HG02571 (cell line): ENCODE measurements around the gene RNF167.

ENCODE experiments used
- ATAC-seq: cut with Tn5 transposase; IDR thresholded peaks from one replicate; pipeline ENCODE4 v1.9.1; 2021; ENCODE audit warnings: mild to moderate bottlenecking, moderate library complexity; ENCODE audit not compliant: unreplicated experiment

The RNF167 gene

DNA sequence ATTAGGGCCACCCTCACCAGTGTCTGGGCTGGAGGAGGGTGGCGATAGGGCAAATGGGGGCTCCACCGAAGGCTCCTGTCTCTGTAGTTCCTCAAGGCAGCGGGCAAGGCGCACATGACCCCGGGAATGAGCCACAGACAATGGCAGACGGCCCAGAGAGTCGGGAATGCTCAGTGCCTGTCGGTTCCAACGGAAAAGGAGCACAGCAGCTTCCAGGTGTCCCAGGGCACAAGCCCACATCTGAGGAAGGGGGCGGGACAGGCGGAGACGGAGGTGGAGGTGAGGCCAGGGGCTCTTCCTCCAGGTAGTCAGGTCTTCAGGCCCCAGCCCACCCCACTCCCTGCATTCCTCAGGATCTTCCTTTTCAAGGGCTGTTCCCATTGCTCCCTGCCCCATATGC lies 32.7 kb downstream of the RNF167 start:
- no peak for ATAC-seq

DNA sequence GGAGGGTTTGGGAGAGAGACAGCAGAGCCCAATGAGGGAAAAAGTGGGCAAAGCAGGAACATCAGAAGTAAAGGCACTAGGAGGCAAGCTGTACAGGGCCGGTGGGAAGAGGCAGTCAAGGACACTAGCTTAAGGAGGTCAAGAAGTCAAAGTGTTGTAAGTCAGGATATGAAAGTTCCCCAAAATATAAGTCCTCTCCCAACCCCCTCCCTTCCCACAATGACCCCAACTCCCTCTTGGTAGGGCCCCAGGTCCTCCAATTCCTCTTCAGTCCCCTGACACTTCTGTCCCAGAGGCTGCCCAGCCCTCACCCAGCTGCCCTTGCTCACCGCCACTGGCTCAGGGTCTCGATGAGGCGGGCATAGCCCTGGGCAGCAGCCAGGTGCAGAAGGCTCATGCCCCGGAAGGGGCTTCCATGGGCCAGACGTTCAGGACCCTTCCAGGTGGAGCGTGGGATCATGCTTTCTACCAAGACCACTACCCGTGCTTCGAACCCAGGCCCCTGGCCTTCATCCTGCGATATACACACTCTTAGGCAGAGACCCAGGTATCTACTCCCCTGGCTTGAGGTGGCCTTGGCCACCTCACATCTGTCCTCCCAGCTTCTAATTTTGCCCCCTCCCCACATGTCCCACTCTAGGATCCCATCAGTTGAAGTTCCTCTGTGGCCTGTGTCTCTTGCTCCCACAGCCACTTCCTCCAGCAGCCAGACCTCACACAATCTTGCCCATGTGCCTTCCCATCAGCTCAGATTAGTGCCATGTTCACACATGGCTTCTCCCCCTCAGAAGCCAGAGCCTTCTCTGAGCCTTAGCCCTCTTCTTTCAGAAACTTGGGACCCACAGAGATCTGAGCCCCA lies 33.4 kb downstream of the RNF167 start:
- no peak for ATAC-seq

DNA sequence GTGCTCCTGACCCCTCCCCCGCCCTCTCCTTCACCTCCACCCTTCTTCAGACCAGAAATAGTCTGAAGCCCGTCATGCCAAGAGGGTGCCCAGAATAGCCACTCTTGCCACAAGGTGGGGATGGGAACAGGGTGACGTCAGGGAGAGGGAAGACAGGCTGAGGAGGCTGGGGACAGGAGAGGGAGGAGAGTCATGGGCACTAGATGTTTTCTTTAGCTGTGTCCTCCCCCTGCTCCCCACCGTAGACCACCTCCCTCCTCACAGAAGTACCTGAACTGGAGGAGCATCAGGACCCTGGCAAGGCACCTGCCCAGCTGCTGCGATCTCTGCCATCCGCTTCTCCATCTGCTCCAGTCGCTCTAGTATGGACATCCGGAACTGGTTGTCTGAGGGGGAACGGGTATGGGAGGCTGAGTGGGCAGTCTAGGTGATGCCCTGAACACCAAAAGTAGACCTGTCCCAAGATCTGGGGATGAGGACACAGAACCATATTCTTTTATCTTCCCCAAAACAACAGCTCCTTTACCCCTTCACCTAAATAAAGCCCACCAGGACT lies 34.1 kb downstream of the RNF167 start:
- ATAC-seq: no peak

DNA sequence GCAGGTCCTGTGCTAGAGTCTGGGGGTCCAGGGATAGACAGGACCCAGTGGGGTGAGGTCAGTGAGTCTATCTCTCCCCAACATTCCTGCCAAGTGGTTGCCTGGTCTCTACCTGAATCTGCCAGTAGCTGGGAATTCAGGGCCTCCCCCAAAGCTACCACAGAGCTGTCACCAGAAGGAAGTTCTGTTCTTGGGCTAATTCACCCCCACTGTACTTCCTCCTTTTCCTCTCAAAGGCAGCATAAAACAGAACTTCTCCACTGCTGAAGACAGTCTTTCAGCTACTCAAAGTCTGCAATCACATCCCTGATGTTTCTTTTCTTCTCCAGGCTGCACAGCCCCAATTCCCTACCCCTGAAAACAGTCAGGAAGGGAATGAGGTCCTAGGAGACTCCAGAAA lies 38.7 kb downstream of the RNF167 start:
- no peak for ATAC-seq

DNA sequence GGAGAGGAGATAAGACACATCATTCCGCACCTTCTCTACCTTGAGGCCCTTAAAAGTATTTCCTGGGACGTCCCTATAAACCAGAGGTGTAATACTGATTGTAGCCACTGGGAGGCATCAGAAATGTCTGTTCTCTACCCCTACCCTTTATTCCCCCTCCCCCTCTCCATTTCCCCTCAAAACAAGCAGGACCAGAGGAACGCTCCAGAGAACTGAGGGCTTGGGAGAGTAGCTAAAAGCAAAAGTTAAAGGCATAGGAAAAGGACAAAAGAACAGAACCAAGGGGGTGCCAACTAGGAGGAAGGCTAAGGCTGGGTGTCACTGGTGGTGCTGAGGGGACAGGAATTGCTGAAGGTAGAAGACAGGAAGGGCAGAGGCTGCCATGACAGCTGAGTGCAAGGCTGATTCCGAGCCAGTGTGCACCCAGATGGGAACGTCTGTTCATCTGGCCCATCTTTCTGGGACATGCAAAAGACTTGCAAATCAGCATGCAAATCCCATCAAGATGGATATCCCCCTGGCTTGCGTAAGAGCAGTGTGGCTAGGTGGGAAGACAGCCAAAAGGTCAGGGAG lies 40.7 kb downstream of the RNF167 start:
- no peak for ATAC-seq

DNA sequence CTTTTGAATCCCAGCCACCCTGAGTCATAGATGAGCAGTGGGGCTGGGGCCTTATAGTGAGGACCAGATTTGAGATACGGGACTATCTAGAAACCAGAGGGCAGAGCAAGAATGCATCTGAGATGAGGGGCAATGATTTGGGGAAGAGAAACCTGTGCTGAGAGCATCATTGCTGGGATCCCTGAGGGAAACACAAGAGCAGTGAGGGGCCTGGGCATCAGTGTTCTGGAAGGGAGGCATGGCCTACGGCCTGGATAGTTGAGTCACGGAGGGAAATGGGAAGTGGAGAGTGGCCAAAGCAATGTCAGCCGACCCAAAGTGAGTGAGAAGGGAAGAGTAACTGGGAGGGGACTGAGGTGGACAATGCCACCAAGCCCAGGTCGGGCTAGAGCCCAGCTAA lies 42.2 kb downstream of the RNF167 start:
- no peak for ATAC-seq

DNA sequence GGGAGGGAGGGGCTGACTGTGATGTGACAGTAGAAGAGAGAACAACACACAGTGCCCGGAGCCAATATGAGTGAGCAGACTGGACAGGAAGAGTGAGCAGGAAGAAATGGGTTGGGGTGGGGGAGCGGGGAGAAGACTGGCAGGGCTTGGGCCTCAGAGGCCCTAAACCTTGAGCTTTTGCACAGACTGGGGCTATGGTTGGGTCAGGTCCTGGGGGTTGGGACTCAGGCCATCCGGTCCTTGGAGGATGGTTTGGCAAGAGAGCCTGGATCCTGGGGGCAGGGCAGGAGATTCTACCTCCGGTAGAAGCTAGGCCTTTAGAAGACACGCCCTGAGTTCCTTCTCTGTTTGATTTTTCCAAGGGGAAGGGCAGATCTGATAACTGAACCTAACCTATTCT lies 46.3 kb downstream of the RNF167 start:
- no peak for ATAC-seq

DNA sequence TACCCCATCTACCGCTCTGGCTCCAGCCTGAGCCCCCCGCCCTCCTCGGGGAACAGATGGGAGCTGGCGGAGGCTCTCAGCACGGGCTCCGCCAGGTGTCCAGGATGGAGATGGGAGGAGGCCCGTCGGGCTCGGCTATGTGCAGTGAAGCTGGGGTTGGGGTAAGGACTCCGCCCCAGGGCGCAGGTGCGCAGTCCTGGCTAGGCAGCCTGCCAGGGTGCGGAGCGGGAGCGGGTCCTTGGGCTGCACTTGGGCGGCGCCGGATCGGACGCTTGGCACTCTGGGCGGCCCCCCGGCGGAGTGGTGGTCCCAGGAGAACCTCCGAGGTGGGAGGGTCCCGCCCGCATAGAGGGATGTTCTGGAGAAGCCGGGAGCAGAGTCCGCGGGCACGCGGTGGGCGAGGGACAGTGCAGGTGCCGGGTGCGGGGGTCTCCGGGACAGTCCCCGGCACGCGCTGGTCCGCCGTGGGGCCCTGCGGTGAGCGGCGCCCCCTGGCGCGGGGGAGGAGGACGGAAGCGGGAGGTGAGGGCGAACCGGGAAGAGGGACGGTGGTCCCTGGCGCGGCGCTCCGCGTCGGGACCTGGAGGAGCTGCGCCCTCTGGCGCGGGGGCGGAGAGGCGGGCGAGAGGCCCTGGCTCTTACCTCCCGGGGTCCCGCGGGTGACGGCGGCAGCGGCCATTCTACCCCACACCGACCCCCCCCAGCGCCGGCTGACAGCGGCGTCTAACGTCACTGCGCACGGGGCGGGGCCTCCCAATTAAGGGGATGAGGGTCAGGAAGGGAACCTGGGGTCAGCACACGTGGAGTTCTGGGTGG lies 47.1 kb downstream of the RNF167 start, which contains the start of gene CAMTA2:
CAMTA2 (minus strand) TSS at position 725 of the 816 bp plus-strand sequence. CDS start 1,453 bp downstream, outside the sequence.
- peak; percentile 68 for ATAC-seq

DNA sequence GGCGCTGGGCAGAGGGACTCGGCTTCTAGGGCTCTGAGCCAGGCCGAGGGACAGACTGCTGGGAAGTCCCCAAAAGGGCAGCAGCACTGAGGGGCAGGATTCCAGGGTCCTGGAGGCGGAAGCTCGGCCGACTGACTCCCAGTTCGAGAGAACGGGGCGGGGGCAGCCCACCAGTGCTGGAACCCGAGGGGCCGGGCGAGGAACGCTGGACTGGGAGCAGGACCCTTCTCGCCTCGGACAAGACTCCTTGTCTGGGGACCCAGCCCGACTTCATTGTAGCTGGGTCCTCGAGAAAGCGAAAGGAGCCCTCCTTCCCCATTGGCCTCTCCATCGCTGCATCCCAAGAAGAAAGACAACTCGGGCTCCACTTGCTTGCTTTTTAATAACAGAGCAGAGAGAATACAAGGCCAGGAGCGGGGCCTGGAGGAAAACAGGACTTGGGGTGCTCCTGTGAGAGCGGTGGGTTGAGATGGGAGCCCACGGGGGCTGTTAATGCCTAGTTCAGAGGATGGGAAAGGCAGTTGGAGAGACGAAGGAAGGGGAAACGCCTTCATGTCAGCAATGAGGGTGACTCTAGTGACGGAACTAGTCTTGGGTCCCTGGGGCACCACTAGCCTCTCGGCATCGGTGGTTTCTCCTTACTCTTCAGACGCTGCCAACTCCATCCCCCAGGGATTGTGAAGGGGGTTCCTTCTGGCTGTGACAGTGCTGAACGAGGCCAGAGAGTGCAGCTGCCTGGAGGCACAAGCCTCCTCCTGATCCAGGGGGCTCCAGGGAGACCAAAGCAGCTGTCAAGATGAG lies 47.9 kb downstream of the RNF167 start:
- ATAC-seq: no peak

DNA sequence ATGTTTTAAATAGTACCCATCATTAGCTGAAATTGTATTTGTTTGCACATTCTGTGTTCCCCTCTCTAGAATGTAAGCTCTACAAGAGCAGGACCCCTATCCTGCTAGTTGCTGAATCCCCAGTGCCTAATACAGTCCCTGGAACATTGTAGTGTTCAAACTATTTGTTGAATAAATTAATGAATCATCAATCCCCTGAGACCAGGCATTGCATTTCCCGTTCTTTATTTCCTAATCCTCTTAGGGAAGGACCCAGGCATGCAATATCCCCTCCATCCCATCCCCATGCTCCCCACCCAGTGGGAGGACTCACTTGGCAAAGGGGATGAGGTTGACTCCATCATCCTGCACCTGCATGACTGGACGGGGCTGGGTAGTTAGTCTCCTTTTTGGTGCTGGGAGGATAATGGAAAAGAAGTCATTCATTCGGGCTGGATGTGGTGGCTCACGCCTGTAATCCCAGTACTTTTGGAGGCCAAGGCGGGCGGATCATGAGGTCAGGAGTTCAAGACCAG lies 54.1 kb downstream of the RNF167 start:
- ATAC-seq: no peak
